GM19099 (cell line): ENCODE measurements around the gene FRAS1.

Source experiments
- POLR2A ChIP-seq: IDR thresholded peaks from 3 replicates; pipeline ENCODE4 v1.6.1; 2011; ENCODE audit warnings: low read depth; ENCODE audit not compliant: insufficient read length; ENCODE audit errors: extremely low read depth

The FRAS1 gene

GRCh38 chr4:78039678-78040077 is 17.4 kb upstream of the FRAS1 start:
- no peak for TF ChIP-seq POLR2A

GRCh38 chr4:78040431-78040830 is 16.7 kb upstream of the FRAS1 start:
- TF ChIP-seq POLR2A: no peak

GRCh38 chr4:78047366-78047765 is 9.8 kb upstream of the FRAS1 start:
- TF ChIP-seq POLR2A: no peak

GRCh38 chr4:78056265-78057129 is 626 bp upstream of the FRAS1 start:
- no peak for TF ChIP-seq POLR2A

GRCh38 chr4:78057600-78058550 is 752 bp downstream of the FRAS1 start:
- TF ChIP-seq POLR2A: no peak

- no peak for TF ChIP-seq POLR2A
Observed at GRCh38 chr4:78058591-78059523, 1.7 kb downstream of the FRAS1 start.

GRCh38 chr4:78059524-78059889 is 2.4 kb downstream of the FRAS1 start:
- no peak for TF ChIP-seq POLR2A

- no peak for TF ChIP-seq POLR2A
Observed at GRCh38 chr4:78059938-78060337, 2.8 kb downstream of the FRAS1 start.

- no peak for TF ChIP-seq POLR2A
Observed at GRCh38 chr4:78061939-78062570, 4.9 kb downstream of the FRAS1 start.

GRCh38 chr4:78065508-78066192 is 8.5 kb downstream of the FRAS1 start:
- no peak for TF ChIP-seq POLR2A

GRCh38 chr4:78068481-78068880 is 11.4 kb downstream of the FRAS1 start:
- TF ChIP-seq POLR2A: no peak

GRCh38 chr4:78069319-78069718 is 12.2 kb downstream of the FRAS1 start:
- no peak for TF ChIP-seq POLR2A

GRCh38 chr4:78069859-78070258 is 12.7 kb downstream of the FRAS1 start:
- TF ChIP-seq POLR2A: no peak
